ENCODE results near the gene SEZ6L2.

- TF ChIP-seq CTCF (IDR thresholded peaks at IDR 0.05) (no peak), ZFX (IDR thresholded peaks at IDR 0.05; ENCODE audit: borderline replicate concordance) (no peak)
Observed at GRCh38 chr16:29947897-29948296, 48.5 kb upstream of the SEZ6L2 start.
